COLO829 (cell line): ENCODE measurements around the gene CALU.
A peak's percentile ranks its signal among the peaks of the same experiment; 100 is the strongest.

ENCODE experiments used
- DNase-seq: peaks from one replicate; pipeline ENCODE4 v3.0.0; 2012; ENCODE audit warnings: low spot score

CALU gene

GRCh38 chr7:128724743-128725142, 14.4 kb upstream of the CALU start:
- no peak for DNase-seq

GRCh38 chr7:128725531-128725930, 13.6 kb upstream of the CALU start:
- DNase-seq = no peak

- no peak for DNase-seq
Measured at GRCh38 chr7:128726059-128726736, 13.0 kb upstream of the CALU start.

GRCh38 chr7:128726737-128727072, 12.5 kb upstream of the CALU start:
- no peak for DNase-seq

GRCh38 chr7:128727239-128727638, 11.9 kb upstream of the CALU start:
- no peak for DNase-seq

- no peak for DNase-seq
Measured at GRCh38 chr7:128728598-128728997, 10.6 kb upstream of the CALU start.

- DNase-seq = no peak
Measured at GRCh38 chr7:128729494-128729893, 9.7 kb upstream of the CALU start.

- DNase-seq = no peak
Measured at GRCh38 chr7:128731184-128731583, 8.0 kb upstream of the CALU start.

- DNase-seq = no peak
Measured at GRCh38 chr7:128732521-128733277, 6.5 kb upstream of the CALU start.

- DNase-seq = no peak
Measured at GRCh38 chr7:128733278-128733645, 5.9 kb upstream of the CALU start.

- no peak for DNase-seq
Measured at GRCh38 chr7:128734890-128735289, 4.3 kb upstream of the CALU start.

GRCh38 chr7:128735436-128735835, 3.7 kb upstream of the CALU start:
- DNase-seq = no peak

- no peak for DNase-seq
Measured at GRCh38 chr7:128737441-128737840, 1.7 kb upstream of the CALU start.

- peak; percentile 68 for DNase-seq
Measured at GRCh38 chr7:128737867-128738385, 1.2 kb upstream of the CALU start.

- peak; percentile 61 for DNase-seq
Measured at GRCh38 chr7:128738570-128739047, 550 bp upstream of the CALU start.

GRCh38 chr7:128739990-128740682, 977 bp downstream of the CALU start:
- no peak for DNase-seq

GRCh38 chr7:128740996-128741395, 1.8 kb downstream of the CALU start:
- DNase-seq = no peak

GRCh38 chr7:128741491-128741890, 2.3 kb downstream of the CALU start:
- no peak for DNase-seq

- DNase-seq = no peak
Measured at GRCh38 chr7:128742206-128742605, 3.0 kb downstream of the CALU start.

- DNase-seq = peak; percentile 63
Measured at GRCh38 chr7:128743112-128743772, 4.1 kb downstream of the CALU start.

GRCh38 chr7:128744366-128744905, 5.3 kb downstream of the CALU start:
- peak; percentile 89 for DNase-seq

GRCh38 chr7:128745706-128746105, 6.5 kb downstream of the CALU start:
- DNase-seq = no peak
